CD4-positive, alpha-beta T cell (primary cell): ENCODE data around the gene SMARCB1. TPM values are rescaled to one million over a fixed set of nuclear protein-coding genes. Genes with fewer than 3 reads are reported as not detected.

Source experiments
- ATAC-seq: fragments of 200-7000 bp; cut with Tn5 transposase; one replicate; pipeline ENCODE4 v1.10.0; 2022; ENCODE audit warnings: mild to moderate bottlenecking; ENCODE audit not compliant: poor library complexity
- CTCF ChIA-PET: fragments of 350-600 bp; sonication (Branson Sonifier 250); formaldehyde crosslinking; loops from one replicate; lab custom pipeline; 2021; ENCODE audit warnings: antibody characterized with exemption, inconsistent platforms; lab: Charles Lee
- POLR2A ChIA-PET: fragments of 350-600 bp; sonication (Branson Sonifier 250); formaldehyde crosslinking; loops from one replicate; lab custom pipeline; 2021; ENCODE audit warnings: antibody characterized with exemption, inconsistent platforms; lab: Charles Lee
- DNase-seq, 14 experiments: peaks; one replicate each; pipeline ENCODE4 v3.0.0-alpha.2; 2013 to 2020; ENCODE audit warnings: mixed read lengths in 2 of 14
- H3K27ac ChIP-seq, 2 donors: one replicate each; pipeline versions ENCODE4 v1.5.1 to v1.7.0; 2013; ENCODE audit warnings: low read length in 2 of 2, low read depth in 1 of 2, mild to moderate bottlenecking in 1 of 2
- H3K27me3 ChIP-seq, 2 experiments: 1 replicate in 1 of 2; 2 replicates in 1 of 2; pipeline versions ENCODE4 v1.6.1 to v1.7.0; 2013; ENCODE audit warnings: low read length in 2 of 2, control low read depth in 1 of 2, mild to moderate bottlenecking in 1 of 2, moderate library complexity in 1 of 2; ENCODE audit not compliant: insufficient read depth in 2 of 2, control insufficient read depth in 1 of 2
- H3K36me3 ChIP-seq: one replicate; pipeline ENCODE4 v1.6.1; 2013; ENCODE audit warnings: low read length, control low read depth; ENCODE audit not compliant: insufficient read depth
- H3K4me1 ChIP-seq: one replicate; pipeline ENCODE4 v1.6.1; 2013; ENCODE audit warnings: low read length, control low read depth; ENCODE audit not compliant: insufficient read depth
- H3K4me3 ChIP-seq: one replicate; pipeline ENCODE4 v1.5.1; 2013; ENCODE audit warnings: mild to moderate bottlenecking, low read length, moderate library complexity
- H3K9me3 ChIP-seq, 2 experiments: 1 replicate in 1 of 2; 2 replicates in 1 of 2; pipeline versions ENCODE4 v1.6.1 to v1.7.0; 2013; ENCODE audit warnings: low read length in 2 of 2, mild to moderate bottlenecking in 2 of 2, control low read depth in 1 of 2, moderate library complexity in 1 of 2; ENCODE audit not compliant: control insufficient read depth in 1 of 2, insufficient read depth in 1 of 2
- H3K27ac Mint-ChIP-seq: one replicate; pipeline ENCODE4 v1.8.0; 2020; ENCODE audit warnings: mixed read lengths
- H3K27me3 Mint-ChIP-seq: one replicate; pipeline ENCODE4 v1.8.0; 2021; ENCODE audit warnings: mixed read lengths
- H3K36me3 Mint-ChIP-seq: one replicate; pipeline ENCODE4 v1.8.0; 2021; ENCODE audit warnings: low read depth, mixed read lengths
- H3K4me1 Mint-ChIP-seq: one replicate; pipeline ENCODE4 v1.8.0; 2021; ENCODE audit warnings: low read depth, mixed read lengths
- H3K4me3 Mint-ChIP-seq: one replicate; pipeline ENCODE4 v1.8.0; 2020; ENCODE audit warnings: mild to moderate bottlenecking, mixed read lengths
- H3K9me3 Mint-ChIP-seq: one replicate; pipeline ENCODE4 v1.8.0; 2020; ENCODE audit warnings: mixed read lengths
- intact Hi-C, 2 experiments: fragments of 100-400 bp; cut with DNase I in 1 of 2; cut with micrococcal nuclease in 1 of 2; formaldehyde crosslinking; loops; one replicate each; pipeline versions ENCODE4 v1.15.1 to v1.9.0; 2023 to 2025; cut with DNase I, micrococcal nuclease
- total RNA-seq, 174 experiments: library from RNA in 2 of 174; stranded (reverse) in 2 of 174; gene quantifications; one replicate each; pipeline ENCODE4 v1.2.3 and lab custom pipeline; 2021 to 2026
- TF ChIP-seq, protein P1 (sequence below): fragments of 200-600 bp; IDR thresholded peaks from one replicate; pipeline ENCODE4 v1.8.0; 2022; ENCODE audit warnings: antibody characterized with exemption, mild to moderate bottlenecking

Gene SMARCB1
- total RNA-seq, 2 experiments from 2014 or later, result 40.3 to 41.7 TPM

DNA sequence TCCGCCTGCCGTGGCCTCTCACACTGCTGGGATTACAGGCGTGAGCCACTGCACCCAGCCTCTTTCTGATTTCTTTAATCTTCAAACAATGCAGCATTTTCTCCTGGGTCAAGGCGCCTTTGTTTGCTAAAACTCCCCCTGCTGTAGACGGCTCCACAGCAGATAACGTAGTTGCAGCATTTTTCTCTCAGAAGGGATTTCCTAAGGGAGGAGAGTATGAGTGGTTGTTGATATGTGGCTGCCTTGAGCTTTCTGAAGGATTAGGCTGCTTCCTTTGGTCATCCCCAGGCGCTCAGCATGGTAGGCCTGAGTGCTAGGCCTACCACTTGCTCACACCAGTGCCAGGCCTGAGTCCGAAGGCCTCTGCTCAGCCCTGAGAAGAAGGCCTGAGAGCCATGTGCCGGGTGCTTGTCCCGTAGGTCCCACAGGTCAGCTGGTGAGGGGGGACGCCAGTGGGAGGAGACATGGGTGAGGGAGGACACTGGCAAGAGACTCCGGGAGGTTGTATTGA lies 18.1 kb downstream of the SMARCB1 start:
- POLR2A ChIA-PET, result no interaction called here
- Mint-ChIP-seq H3K9me3 (no peaks in the 10 kb centered on the region), H3K27me3 (no peaks in the 10 kb centered on the region), H3K4me3 (no peak overlapping the region), H3K36me3 (peaks cover 75% of the 10 kb centered on the region), H3K27ac (no peak overlapping the region), H3K4me1 (no peaks in the 10 kb centered on the region)
- ATAC-seq (no peak), DNase-seq (no peak)
- CTCF ChIA-PET, result interaction anchor here (0.6 kb wide), 1 partner anchor 52 kb away, joined by 3 read pairs; the partner anchor contains the start of gene SLC2A11
- TF ChIP-seq, protein P1, sequence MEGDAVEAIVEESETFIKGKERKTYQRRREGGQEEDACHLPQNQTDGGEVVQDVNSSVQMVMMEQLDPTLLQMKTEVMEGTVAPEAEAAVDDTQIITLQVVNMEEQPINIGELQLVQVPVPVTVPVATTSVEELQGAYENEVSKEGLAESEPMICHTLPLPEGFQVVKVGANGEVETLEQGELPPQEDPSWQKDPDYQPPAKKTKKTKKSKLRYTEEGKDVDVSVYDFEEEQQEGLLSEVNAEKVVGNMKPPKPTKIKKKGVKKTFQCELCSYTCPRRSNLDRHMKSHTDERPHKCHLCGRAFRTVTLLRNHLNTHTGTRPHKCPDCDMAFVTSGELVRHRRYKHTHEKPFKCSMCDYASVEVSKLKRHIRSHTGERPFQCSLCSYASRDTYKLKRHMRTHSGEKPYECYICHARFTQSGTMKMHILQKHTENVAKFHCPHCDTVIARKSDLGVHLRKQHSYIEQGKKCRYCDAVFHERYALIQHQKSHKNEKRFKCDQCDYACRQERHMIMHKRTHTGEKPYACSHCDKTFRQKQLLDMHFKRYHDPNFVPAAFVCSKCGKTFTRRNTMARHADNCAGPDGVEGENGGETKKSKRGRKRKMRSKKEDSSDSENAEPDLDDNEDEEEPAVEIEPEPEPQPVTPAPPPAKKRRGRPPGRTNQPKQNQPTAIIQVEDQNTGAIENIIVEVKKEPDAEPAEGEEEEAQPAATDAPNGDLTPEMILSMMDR, result no peak
- no peaks in the 10 kb centered on the region for H3K27me3 ChIP-seq
- intact Hi-C loops, result no loop called here
- H3K4me3 ChIP-seq, result no peak overlapping the region
- no peaks in the 10 kb centered on the region for H3K4me1 ChIP-seq
- peaks cover 66% of the 10 kb centered on the region for H3K36me3 ChIP-seq
- no peak overlapping the region for H3K27ac ChIP-seq
- no peaks in the 10 kb centered on the region for H3K9me3 ChIP-seq

DNA sequence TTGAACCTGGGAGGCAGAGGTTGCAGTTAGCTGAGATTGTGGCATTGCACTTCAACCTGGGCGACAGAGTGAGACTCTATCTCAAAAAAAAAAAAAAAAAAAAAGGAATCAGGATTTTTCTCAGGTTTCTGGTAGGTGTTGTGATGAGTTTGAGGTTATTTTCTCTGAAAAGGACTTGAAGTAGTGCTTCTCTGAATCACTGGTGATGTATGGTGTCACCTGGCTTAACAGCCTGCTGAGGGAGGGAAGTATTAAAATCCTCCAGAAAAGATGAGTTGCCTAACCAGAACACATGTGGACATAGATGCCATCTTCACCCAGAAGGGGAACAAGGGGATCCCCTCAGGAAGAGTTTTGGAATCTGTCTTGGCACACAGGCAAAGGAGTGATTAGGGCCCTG lies 20.1 kb downstream of the SMARCB1 start:
- Histone ChIP-seq H3K9me3 (no peaks in the 10 kb centered on the region), H3K36me3 (peaks cover 55% of the 10 kb centered on the region), H3K4me1 (no peaks in the 10 kb centered on the region), H3K4me3 (no peak overlapping the region), H3K27me3 (no peaks in the 10 kb centered on the region), H3K27ac (no peak overlapping the region)
- no peak overlapping the region for H3K27ac Mint-ChIP-seq
- ChIA-PET POLR2A (no interaction called here), CTCF (no interaction called here)
- ATAC-seq, result no peak
- no peaks in the 10 kb centered on the region for H3K27me3 Mint-ChIP-seq
- peaks cover 70% of the 10 kb centered on the region for H3K36me3 Mint-ChIP-seq
- no peaks in the 10 kb centered on the region for H3K4me1 Mint-ChIP-seq
- TF ChIP-seq, protein P1, result no peak
- intact Hi-C loops, result no loop called here
- H3K9me3 Mint-ChIP-seq, result no peaks in the 10 kb centered on the region
- no peak overlapping the region for H3K4me3 Mint-ChIP-seq
- DNase-seq, result no peak

DNA sequence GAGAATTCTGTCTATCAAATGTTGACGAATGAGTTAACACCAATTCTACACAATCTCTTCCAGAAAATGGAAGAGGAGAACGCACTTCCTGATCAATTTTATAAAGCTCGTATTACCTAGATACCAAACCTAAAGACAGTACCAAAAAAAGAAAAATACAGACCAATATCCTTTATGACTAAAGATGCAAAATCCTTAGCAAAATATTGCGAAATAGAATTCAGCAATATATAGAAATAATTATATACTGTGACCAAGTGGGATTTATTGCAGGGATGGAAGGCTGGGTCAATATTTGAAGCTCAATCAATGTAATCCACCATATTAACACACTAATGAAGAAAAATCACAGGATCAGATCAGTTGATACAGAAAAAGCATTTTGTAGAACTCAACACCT lies 25.6 kb downstream of the SMARCB1 start:
- intact Hi-C loops, result no loop called here
- TF ChIP-seq, protein P1, result no peak
- no peak overlapping the region for H3K27ac Mint-ChIP-seq
- POLR2A ChIA-PET, result interaction anchor here (0.6 kb wide), 1 partner anchor 9 kb away, joined by 3 read pairs; no protein-coding TSS in a partner anchor
- DNase-seq (no peak), ATAC-seq (no peak)
- Histone ChIP-seq H3K27ac (no peak overlapping the region), H3K27me3 (no peaks in the 10 kb centered on the region), H3K9me3 (no peaks in the 10 kb centered on the region), H3K4me3 (no peak overlapping the region), H3K36me3 (peaks cover 27% of the 10 kb centered on the region), H3K4me1 (no peaks in the 10 kb centered on the region)
- peaks cover 50% of the 10 kb centered on the region for H3K36me3 Mint-ChIP-seq
- H3K4me3 Mint-ChIP-seq, result no peak overlapping the region
- H3K27me3 Mint-ChIP-seq, result no peaks in the 10 kb centered on the region
- no peaks in the 10 kb centered on the region for H3K9me3 Mint-ChIP-seq
- CTCF ChIA-PET, result no interaction called here
- no peaks in the 10 kb centered on the region for H3K4me1 Mint-ChIP-seq
